ENCODE data around the gene ZBTB22.
A peak's percentile ranks its signal among the peaks of the same experiment; 100 is the strongest.

The ZBTB22 gene

DNA sequence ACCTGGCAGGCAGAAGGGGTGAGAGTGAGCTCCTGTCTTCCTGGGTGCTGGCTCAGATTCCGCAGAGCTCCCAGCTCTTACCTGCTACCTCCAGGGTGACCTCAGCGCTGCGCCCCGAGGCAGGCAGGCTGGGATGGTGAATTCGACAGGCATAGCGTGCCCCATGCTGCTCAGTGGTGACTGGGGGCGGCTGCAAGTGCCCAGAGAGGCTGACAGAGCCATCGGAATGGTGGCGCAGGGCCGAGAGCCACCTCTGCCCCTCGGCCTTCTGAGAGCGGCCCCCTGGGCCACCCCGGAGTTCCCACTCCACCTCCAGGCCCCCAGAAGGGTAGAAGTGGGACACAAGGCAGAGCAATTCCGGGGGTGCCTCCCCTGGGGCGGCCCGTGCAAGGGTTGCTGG is 13.3 kb downstream of the ZBTB22 start:
- TF ChIP-seq, protein P1, sequence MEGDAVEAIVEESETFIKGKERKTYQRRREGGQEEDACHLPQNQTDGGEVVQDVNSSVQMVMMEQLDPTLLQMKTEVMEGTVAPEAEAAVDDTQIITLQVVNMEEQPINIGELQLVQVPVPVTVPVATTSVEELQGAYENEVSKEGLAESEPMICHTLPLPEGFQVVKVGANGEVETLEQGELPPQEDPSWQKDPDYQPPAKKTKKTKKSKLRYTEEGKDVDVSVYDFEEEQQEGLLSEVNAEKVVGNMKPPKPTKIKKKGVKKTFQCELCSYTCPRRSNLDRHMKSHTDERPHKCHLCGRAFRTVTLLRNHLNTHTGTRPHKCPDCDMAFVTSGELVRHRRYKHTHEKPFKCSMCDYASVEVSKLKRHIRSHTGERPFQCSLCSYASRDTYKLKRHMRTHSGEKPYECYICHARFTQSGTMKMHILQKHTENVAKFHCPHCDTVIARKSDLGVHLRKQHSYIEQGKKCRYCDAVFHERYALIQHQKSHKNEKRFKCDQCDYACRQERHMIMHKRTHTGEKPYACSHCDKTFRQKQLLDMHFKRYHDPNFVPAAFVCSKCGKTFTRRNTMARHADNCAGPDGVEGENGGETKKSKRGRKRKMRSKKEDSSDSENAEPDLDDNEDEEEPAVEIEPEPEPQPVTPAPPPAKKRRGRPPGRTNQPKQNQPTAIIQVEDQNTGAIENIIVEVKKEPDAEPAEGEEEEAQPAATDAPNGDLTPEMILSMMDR (IDR thresholded peaks at IDR 0.05), result no peak
- TF ChIP-seq ZFX (IDR thresholded peaks at IDR 0.05; ENCODE audit: borderline replicate concordance), result no peak
- H3K27ac ChIP-seq, result no peak overlapping the region

DNA sequence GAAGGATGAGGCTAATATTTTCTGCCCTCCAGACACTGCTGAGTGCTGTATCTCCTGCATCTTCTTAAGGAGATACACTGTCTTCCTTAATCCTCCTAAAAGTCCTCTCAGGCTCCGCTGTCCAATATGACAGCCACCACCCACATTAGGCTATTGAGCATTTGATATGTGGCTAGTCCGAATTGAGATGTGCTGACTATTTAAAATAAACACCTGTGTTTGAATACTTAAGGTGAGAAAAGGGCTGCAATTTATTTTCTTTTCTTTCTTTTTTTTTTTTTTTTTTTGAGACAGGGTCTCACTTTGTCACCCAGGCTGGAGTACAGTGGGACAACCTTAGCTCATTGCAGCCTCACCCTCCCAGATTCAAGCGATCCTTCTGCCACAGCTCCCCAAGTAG is 15.7 kb downstream of the ZBTB22 start:
- H3K27ac ChIP-seq, result peak overlapping the region; percentile 98; the same call in 1 of the 2 replicates
- TF ChIP-seq, protein P1 (IDR thresholded peaks at IDR 0.05), result no peak
- TF ChIP-seq ZFX (IDR thresholded peaks at IDR 0.05; ENCODE audit: borderline replicate concordance), result no peak

DNA sequence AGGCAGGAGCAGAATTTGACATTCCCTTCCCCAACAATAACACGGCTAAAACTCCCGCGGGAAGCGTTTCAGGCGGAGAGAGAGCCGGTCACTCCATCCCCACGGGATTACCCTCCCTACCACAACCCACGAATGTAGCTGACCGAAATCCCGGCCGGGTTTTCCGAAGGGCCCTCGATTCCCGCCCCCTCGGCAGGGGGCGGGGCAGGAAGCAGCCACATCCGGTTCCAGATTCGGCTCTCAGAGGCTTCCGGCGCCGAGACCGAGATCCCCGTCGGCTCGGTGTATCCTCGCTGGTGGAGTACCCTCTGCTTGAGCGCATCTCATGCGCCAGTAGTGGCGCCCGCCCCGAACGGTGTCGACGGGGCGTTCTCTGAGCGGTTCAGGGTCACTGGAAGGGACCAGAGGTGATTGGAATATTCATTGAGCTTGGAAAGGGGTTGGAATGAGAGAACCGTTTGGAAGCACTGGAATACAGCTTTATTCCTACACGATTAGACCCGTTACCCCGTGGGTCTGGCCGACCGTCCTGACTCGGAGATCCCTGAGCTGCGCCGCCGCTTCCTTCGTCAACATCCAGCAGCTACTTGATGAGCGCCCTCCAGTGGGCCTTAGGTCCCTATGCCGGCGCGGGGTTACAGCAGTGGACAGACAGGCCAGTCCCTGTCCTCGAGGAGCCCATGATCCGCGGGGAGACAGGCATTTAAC is 18.2 kb downstream of the ZBTB22 start:
- H3K27ac ChIP-seq, result peak overlapping the region; percentile 98
- TF ChIP-seq, protein P1 (IDR thresholded peaks at IDR 0.05), result peak; percentile 90
- no peak for TF ChIP-seq ZFX (IDR thresholded peaks at IDR 0.05; ENCODE audit: borderline replicate concordance)

DNA sequence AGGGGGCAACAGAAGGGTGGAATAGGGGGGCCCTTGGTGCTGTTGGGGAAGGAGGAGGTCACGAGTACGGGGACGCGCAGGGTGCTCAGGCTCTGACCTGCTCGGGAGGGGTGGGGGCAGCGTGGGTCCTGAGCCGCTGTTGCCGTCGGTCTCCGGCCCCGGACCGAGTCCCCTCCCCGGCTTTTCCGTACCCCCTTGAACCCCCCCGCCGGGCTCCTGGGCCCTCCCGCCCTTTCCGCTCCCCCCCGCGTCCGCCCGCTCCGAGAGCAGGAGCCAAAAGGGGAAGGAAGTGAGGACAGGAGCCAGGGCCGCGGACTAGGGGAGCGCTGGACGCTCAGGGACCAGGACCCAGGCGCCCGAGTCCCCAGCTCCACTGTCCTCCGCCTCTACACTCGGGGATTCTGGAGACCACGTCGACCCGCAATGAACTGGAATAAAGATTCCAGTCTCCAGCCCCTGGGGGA is 18.7 kb downstream of the ZBTB22 start, which contains the start of gene RGL2:
TSS of gene RGL2 (minus strand) at position 170 of the 464 bp plus-strand sequence. CDS start 332 bp downstream, outside the sequence.
- peak within 1 kb of the TSS; percentile 98 for H3K27ac ChIP-seq
- TF ChIP-seq ZFX (IDR thresholded peaks at IDR 0.05; ENCODE audit: borderline replicate concordance), result no peak
- TF ChIP-seq, protein P1 (IDR thresholded peaks at IDR 0.05), result no peak

DNA sequence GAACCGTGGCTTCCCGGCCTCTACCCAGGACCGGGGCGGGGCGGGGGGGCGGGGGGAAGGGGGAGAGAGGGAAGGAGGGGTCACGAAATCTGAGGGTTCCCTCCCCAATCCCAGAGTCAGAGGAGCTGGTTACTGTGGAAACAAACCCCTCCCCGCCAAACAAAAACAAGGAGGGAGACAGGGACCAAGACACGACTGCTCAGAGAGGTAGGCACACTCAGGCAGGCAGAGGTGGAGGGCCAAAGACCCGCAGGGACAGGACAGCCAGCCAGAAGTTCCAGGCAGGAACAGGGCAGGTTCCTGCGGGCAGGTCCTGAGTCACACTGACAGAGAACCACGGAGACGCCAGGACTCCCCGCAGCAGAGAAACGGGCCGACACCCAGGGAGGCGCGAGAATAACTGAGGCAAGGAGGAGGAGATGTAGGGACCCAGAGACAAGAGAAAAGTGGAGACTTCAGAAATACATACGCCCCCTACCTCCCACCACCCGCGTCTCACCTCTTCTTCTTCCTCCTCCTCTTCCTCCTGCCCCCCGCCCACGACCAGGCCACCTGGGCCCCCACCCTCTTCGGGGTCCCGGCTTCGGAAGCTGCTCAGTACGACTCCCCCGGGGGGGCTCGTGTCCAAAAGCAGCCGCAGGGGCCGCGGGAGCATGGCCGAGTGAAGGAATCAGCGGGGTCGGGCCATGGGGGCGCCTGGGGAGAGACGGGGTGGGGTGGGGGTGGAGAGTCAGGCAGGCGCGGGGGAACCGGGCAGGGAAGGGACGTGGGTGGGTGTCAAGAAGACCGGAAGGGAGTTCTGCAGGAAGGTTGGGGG is 19.4 kb downstream of the ZBTB22 start:
- H3K27ac ChIP-seq, result peak overlapping the region; percentile 98
- TF ChIP-seq ZFX (IDR thresholded peaks at IDR 0.05; ENCODE audit: borderline replicate concordance), result no peak
- TF ChIP-seq, protein P1 (IDR thresholded peaks at IDR 0.05), result no peak

DNA sequence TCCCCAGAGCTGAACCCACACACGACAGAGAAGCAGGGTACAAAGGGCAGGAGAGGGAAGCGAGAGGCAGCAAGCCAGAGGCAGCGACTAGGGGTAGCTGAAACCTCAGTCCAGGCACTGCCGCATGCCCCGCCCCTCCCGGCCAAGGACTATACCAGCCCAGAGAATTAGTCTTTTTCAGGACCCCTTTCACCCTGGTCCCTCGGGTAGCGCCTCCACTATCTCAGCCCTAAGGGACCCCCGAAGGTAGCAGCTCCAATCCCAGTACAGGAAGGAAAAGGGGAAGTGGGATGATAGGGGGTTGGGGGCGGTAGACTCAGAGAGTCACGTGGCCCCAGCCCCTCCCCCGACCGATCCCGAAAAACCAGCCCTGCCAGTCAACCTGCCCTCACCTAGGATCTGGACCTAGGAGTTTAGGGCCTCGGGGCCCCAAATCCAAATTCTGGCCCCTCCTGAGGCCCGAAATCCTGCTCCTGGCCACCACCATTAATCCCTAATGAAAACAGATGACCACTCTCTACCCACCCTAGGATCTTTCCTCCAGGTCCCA is 20.1 kb downstream of the ZBTB22 start:
- peak overlapping the region; percentile 98 for H3K27ac ChIP-seq
- TF ChIP-seq, protein P1 (IDR thresholded peaks at IDR 0.05), result no peak
- TF ChIP-seq ZFX (IDR thresholded peaks at IDR 0.05; ENCODE audit: borderline replicate concordance), result no peak

Measured in 22Rv1 (cell line).